IgD-negative memory B cell (primary cell): Measurements from ENCODE around the gene USP5. TPM values are rescaled to one million over a fixed set of nuclear protein-coding genes. Genes with fewer than 3 reads are reported as not detected.
A peak's percentile ranks its signal among the peaks of the same experiment; 100 is the strongest.
"Not testable (repeated sequence)": the region's sequence is repeated elsewhere in the genome, so short reads cannot be mapped to it uniquely, and the experiment has no call there.

Experiments used
- H3K27ac Mint-ChIP-seq, 3 donors: one replicate each; pipeline ENCODE4 v1.8.0; 2020 to 2022; ENCODE audit warnings: mild to moderate bottlenecking in 3 of 3, mixed read lengths in 3 of 3, moderate library complexity in 1 of 3
- H3K27me3 Mint-ChIP-seq: one replicate; pipeline ENCODE4 v1.8.0; 2021; ENCODE audit warnings: mixed read lengths
- H3K36me3 Mint-ChIP-seq: one replicate; pipeline ENCODE4 v1.8.0; 2020; ENCODE audit warnings: mild to moderate bottlenecking, mixed read lengths
- H3K4me1 Mint-ChIP-seq, 3 donors: one replicate each; pipeline ENCODE4 v1.8.0; 2020 to 2022; ENCODE audit warnings: mixed read lengths in 3 of 3, mild to moderate bottlenecking in 1 of 3
- H3K4me3 Mint-ChIP-seq, 4 donors: one replicate each; pipeline ENCODE4 v1.8.0; 2020 to 2022; ENCODE audit warnings: mild to moderate bottlenecking in 4 of 4, mixed read lengths in 4 of 4, moderate library complexity in 3 of 4
- H3K9me3 Mint-ChIP-seq, 3 donors: one replicate each; pipeline ENCODE4 v1.8.0; 2020 to 2021; ENCODE audit warnings: mixed read lengths in 3 of 3, mild to moderate bottlenecking in 1 of 3
- polyA plus RNA-seq: library from polyadenylated mRNA; unstranded; fragments of 300-500 nt; fragmentation: Illumina TruSeq; gene quantifications from one replicate; pipeline ENCODE4 v1.2.3, GENCODE V29; 2021

Gene USP5
- polyA plus RNA-seq, 1 donor from 2014 or later, result 33.2 TPM

DNA sequence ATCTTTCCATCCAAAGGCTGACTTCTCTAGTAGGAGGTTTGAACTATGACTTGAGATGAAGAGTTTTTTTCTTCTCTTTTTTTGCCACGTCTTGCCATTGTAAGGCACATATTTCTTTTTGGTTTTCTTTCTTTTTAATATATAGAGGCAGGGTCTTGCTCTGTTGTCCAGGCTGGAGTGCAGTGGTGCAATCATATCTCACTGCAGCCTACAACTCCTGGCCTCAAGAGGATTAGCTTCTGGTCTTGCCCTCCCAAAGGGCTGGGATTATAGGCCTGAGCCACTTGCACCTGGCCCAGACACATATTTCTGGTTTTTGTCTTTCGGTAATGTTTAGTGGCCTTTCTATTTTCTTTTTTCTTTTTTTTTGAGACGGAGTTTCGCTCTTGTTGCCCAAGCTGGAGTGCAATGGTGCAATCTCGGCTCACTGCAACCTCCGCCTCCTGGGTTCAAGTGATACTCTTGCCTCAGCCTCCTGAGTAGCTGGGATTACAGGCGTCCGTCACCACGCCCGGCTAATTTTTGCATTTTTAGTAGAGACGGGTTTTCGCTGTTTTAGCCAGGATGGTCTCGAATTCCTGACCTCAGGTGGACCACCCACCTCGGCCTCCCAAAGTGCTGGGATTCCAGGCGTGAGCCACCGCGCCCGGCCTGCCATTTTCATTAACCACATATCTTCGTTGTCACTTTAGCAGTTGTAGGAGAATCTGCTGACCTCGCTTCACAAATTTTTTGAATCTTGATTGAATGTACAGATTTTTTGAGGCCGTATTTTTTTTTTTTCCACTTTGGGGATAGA is 38.0 kb downstream of the USP5 start:
- not testable (repeated sequence) for H3K36me3 Mint-ChIP-seq, H3K27me3 Mint-ChIP-seq, H3K9me3 Mint-ChIP-seq
- Mint-ChIP-seq H3K4me1 (peaks cover 4 to 11% (median 8%) of the 10 kb centered on the region in 3 donors), H3K27ac (peak overlapping the region in 2 of 3 donors; percentile 93 to 95), H3K4me3 (peak overlapping the region in 3 of 4 donors; percentile 82 to 94 (median 92))

DNA sequence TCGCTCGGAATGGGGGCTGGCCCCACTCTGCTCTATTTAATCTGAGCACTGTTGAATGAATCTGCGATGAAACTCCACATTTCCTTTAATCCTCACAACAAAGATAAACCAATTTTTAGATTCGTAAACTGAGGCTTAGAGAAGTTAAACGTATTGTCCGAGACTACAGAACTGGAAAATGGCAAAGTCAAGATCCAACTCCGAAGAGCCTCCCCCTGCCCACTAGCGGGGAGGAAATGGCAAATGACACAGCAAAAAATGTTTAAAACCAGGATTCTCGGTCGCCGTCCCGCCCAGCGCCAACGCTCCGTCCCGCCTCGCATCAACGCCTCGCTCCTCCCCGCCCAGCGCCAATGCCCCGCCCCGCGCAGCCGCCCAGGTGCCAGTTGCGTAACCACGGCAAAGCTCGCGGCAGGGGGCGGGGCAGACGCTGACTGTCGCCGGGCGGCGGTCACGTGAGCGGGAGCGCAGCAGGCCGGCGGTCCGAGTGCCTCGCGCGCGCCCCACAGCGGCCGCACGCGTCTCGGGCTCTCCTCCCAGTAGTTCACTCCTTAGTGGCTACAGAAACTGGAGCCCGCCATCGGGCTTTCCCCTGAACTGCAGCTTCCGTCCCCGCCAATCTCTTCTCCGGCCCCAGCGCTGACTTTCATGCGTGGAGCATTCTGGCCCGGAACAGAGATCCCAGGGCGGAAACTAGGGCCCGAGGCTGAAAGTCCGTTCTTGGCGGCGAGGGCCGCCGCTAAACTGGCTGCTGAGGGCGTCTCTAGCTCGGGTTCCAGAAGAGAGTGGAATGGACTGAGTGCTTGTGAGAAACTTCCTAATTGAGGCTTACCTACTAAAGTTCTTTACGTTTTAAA is 39.1 kb downstream of the USP5 start:
- H3K4me1 Mint-ChIP-seq, result peaks cover 4 to 11% (median 8%) of the 10 kb centered on the region in 3 donors
- H3K27me3 Mint-ChIP-seq, result no peaks in the 10 kb centered on the region
- H3K4me3 Mint-ChIP-seq, result peak overlapping the region; percentile 82 to 95 (median 93)
- H3K27ac Mint-ChIP-seq, result peak overlapping the region; percentile 93 to 95 (median 93)
- H3K36me3 Mint-ChIP-seq, result peaks cover 3% of the 10 kb centered on the region
- no peaks in the 10 kb centered on the region for H3K9me3 Mint-ChIP-seq

DNA sequence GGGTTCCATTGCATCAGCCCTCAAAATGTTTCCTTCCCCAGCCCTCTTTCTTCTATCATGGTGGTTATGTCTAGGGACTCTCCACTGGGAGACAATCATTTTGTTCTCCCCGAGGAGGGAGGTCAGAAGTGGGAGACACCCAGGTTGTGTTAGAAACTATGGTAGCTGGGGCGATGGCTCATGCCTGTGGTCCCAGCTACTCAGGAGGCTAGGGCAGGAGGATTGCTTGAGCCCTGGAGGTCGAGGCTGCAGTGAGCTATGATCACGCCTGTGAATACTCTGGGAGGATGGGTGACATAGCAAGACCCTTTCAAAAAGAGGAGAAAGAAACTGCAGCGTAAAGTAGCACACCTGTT is 39.7 kb downstream of the USP5 start:
- H3K36me3 Mint-ChIP-seq, result peaks cover 3% of the 10 kb centered on the region
- peak overlapping the region; percentile 82 to 95 (median 93) for H3K4me3 Mint-ChIP-seq
- no peaks in the 10 kb centered on the region for H3K9me3 Mint-ChIP-seq
- peaks cover 4 to 11% (median 8%) of the 10 kb centered on the region in 3 donors for H3K4me1 Mint-ChIP-seq
- H3K27me3 Mint-ChIP-seq, result no peaks in the 10 kb centered on the region
- peak overlapping the region; percentile 93 to 95 (median 93) for H3K27ac Mint-ChIP-seq

DNA sequence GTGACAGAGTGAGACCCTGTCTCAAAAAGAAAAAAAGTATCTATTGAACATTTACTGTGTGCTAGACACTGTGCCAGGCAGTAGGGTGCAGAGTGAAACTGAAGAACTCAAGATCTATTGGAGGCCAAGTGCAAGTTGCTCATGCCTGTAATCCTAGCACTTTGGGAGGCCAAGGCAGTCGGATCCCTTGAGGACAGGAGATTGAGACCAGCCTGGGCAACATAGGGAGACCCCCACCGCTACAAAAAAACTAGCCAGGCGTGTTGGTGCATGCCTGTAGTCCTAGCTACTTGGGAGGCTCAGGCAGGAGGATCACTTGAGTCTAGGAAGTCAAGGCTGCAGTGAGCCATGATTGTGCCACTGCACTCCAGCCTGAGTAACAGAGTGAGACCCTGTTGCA is 40.7 kb downstream of the USP5 start:
- H3K9me3 Mint-ChIP-seq, H3K36me3 Mint-ChIP-seq, H3K27me3 Mint-ChIP-seq: not testable (repeated sequence)
- H3K4me1 Mint-ChIP-seq, result peaks cover 4 to 11% (median 8%) of the 10 kb centered on the region in 3 donors
- H3K4me3 Mint-ChIP-seq, result peak overlapping the region; percentile 25 to 94 (median 56)
- peak overlapping the region in 1 of 3 donors; percentile 95 for H3K27ac Mint-ChIP-seq

DNA sequence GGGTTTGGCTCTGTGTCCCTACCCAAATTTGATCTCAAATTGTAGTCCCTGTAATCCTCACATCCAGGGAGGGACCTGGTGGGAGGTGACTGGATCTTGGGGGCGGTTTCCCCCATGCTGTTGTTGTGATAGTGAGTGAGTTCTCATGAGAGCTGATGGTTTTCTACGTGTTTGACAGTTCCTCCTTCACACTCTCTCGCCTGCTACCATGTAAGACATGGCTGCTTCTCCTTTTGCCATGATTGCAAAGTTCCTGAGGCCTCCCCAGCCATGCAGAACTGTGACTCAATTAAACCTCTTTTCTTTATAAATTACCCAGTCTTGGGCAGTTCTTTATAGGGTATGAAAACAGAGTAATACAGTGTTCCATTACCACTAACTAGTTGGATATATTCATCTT is 42.4 kb downstream of the USP5 start:
- Mint-ChIP-seq H3K4me3 (no peak overlapping the region), H3K9me3 (no peaks in the 10 kb centered on the region), H3K27ac (no peak overlapping the region), H3K27me3 (no peaks in the 10 kb centered on the region), H3K4me1 (peaks cover 4 to 11% (median 8%) of the 10 kb centered on the region in 3 donors), H3K36me3 (peaks cover 3% of the 10 kb centered on the region)

DNA sequence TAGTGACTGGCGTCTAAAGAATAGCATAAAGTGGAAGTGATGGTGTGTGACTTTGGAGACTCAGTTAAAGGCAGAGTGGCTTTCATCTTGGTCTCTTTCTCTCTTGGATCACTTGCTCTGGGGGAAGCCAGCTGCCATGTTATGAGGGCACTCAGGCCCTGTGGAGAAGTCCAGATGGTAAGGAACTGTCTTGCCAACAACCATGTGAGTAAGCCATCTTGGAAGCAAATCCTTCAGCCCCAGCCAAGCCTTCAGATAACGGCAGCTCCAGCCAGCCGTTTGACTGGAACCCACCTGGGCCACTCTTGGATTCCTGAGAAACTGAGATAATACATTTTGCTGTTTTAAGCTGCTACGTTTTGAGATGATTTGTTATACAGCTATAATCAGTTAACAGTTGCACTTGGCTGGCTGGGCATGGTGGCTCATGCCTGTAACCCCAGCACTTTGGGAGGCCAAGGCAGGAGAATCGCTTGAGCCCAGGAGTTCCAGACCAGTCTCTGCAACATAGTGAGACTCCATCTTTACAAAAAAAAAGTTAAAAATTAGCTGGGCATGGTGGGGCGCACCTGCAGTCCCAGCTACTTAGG is 45.0 kb downstream of the USP5 start:
- Mint-ChIP-seq H3K4me1 (peaks cover 0 to 4% (median 0%) of the 10 kb centered on the region in 3 donors), H3K9me3 (no peaks in the 10 kb centered on the region), H3K4me3 (no peak overlapping the region), H3K27ac (no peak overlapping the region), H3K27me3 (no peaks in the 10 kb centered on the region), H3K36me3 (peaks cover 3% of the 10 kb centered on the region)

DNA sequence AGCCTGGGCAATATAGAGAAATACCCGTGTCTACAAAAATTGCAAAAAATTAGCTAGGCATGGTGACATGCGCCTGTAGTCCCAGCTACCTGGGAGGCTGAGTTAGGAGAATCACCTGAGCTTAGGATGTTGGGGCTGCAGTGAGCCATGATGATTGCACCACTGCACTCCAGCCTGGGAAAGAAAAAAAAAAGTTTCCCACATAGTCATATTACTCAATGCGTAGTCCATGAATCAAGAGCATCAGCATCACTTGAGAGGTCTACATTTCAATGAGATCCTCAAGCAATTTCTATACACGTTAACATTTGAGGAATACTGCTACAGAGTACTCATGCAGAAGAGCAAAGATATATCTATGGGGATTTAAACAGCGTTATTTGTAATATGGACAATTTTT is 47.5 kb downstream of the USP5 start:
- no peaks in the 10 kb centered on the region for H3K9me3 Mint-ChIP-seq

DNA sequence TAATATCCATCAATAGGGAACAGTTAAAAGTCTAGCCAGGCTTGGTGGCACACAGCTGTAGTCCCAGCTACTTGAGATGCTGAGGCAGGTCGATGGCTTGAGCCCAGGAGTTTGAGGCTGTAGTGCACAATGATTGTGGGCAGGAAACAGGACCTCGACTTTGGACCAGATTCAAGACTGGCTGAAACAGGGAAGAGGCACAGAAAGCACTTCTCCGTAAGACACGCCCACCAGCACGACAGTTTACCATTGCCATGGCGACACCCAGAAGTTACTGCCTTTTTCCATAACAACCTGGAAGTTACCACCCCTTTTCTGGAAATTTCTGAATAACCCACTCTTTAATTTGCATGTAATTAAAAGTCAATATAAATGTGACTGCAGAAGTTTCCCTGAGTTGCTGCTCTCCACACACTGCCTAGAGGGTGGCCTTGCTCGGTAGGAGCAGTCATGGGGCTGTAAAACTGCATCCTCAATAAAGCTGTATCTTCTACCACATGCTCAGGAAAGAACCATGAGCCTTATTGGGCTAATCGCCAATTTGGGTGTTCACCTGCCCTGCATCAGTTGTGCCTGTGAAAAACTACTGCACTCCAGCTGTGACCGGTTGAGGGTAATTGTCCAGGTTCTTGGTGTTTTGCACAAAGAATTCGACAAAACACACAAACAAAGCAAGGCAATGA is 48.0 kb downstream of the USP5 start:
- no peak overlapping the region for H3K4me3 Mint-ChIP-seq
- H3K27me3 Mint-ChIP-seq, result no peaks in the 10 kb centered on the region
- H3K36me3 Mint-ChIP-seq, result peaks cover 1% of the 10 kb centered on the region
- no peaks in the 10 kb centered on the region for H3K9me3 Mint-ChIP-seq
- H3K27ac Mint-ChIP-seq, result peak overlapping the region in 1 of 3 donors; percentile 5
- peaks cover 3 to 6% (median 6%) of the 10 kb centered on the region in 3 donors for H3K4me1 Mint-ChIP-seq

More for the DNA sequence above, 47.5 kb downstream of the USP5 start:
- no peak overlapping the region for H3K4me3 Mint-ChIP-seq
- H3K36me3 Mint-ChIP-seq, result peaks cover 3% of the 10 kb centered on the region
- H3K4me1 Mint-ChIP-seq, result peaks cover 3 to 6% (median 6%) of the 10 kb centered on the region in 3 donors
- H3K27me3 Mint-ChIP-seq, result no peaks in the 10 kb centered on the region
- H3K27ac Mint-ChIP-seq, result peak overlapping the region in 1 of 3 donors; percentile 5

DNA sequence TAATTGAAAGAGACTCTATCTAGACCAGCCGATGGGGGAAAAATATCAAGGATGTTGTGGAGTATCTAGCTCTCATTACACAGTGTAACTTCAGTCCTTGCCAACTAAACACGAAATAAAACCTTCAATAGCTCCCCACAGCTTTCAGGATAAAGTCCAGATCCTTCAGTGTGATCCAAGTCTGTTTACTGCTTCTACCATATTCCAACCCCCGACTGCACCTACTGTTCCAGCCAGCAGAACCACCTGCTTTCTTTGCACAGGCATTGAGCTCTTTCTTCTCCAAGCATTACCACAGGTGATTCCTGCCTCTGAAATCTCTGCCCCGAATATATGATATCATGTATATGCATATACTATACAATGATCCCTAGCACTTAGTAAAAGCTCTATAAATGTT is 50.5 kb downstream of the USP5 start:
- Mint-ChIP-seq H3K27me3 (no peaks in the 10 kb centered on the region), H3K4me3 (no peak overlapping the region), H3K9me3 (no peaks in the 10 kb centered on the region), H3K4me1 (peaks cover 3 to 6% (median 6%) of the 10 kb centered on the region in 3 donors), H3K36me3 (peaks cover 1% of the 10 kb centered on the region), H3K27ac (peak overlapping the region in 2 of 3 donors; percentile 49 to 54)

DNA sequence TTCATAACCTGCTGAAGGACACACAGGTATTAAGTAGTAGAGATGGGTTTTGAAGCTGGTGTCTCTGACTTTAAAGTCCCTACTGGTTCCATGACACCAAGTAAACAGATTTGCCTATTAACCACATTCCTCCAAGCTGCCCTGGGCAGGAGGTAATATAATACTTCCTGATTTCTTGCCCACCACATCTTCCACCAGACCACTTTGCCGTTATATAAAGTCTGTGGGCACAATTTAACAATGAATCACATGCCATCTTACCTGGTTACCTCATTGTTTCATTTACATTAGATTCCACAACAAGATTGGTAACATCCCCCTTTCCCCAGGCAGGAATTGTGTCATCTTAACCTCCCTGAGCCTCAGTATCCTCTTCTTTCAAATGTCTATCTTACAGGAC is 51.8 kb downstream of the USP5 start:
- Mint-ChIP-seq H3K27me3 (no peaks in the 10 kb centered on the region), H3K9me3 (no peaks in the 10 kb centered on the region), H3K4me1 (peaks cover 3 to 6% (median 6%) of the 10 kb centered on the region in 3 donors), H3K4me3 (peak overlapping the region in 2 of 4 donors; percentile 30 to 57), H3K27ac (peak overlapping the region in 1 of 3 donors; percentile 49), H3K36me3 (peaks cover 1% of the 10 kb centered on the region)

DNA sequence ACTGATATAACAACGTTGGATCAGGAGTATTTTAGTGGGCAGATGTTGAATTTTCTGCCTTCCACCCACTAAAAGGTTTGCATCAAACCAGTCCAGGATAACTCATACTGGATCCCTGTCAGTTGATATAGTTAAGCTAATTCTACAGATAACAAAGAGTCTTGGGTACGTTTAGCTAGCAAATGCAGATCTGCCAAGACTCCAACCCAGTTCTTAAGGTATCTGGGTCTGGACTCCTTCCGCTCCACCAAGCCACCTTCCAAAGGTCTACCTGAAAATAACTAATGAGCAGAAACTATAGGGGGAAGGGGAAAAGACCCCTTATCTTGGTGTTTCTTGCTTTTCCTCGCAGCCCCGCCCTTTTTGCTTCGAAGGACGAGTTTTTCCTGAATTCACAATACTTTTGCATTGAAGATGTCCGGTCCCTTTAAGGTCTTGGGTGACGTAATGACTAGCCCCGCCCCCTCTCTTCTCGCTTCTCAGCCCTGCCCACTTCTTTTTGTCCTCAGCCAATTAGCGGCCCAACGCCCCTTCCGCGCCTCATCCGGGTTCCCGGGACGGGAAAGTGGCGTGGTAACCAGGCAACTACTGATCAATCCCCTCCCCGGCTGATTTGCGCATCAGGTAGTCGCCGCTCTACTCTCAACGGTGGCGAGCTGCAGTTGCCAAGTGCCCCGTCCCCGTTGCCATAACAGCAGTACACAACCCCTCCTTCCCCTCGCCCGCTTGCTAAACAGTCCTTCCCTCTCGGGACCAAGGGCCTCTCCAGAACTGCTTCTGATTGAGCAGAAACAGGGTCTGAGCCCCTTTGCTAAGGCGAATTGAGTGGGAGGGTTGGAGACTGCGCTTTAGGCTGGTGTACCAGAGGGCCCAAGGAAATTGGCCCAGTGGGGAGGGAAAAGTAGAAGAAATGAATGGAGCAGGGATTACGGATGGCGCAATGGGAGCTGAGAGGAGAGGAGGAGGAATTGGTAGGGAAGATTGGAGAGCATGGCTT is 52.6 kb downstream of the USP5 start, which contains the start of gene LRRC23:
Gene LRRC23 (plus strand): TSS at position 543 of the 997 bp plus-strand sequence. CDS start 812 bp downstream, outside the sequence.
- H3K4me1 Mint-ChIP-seq, result peaks cover 3 to 6% (median 6%) of the 10 kb centered on the region in 3 donors
- H3K36me3 Mint-ChIP-seq, result peaks cover 1% of the 10 kb centered on the region
- H3K9me3 Mint-ChIP-seq, result no peaks in the 10 kb centered on the region
- H3K27me3 Mint-ChIP-seq, result no peaks in the 10 kb centered on the region
- H3K4me3 Mint-ChIP-seq, result peak within 1 kb of the TSS in 2 of 4 donors; percentile 30 to 57
- H3K27ac Mint-ChIP-seq, result peak within 1 kb of the TSS in 1 of 3 donors; percentile 49

DNA sequence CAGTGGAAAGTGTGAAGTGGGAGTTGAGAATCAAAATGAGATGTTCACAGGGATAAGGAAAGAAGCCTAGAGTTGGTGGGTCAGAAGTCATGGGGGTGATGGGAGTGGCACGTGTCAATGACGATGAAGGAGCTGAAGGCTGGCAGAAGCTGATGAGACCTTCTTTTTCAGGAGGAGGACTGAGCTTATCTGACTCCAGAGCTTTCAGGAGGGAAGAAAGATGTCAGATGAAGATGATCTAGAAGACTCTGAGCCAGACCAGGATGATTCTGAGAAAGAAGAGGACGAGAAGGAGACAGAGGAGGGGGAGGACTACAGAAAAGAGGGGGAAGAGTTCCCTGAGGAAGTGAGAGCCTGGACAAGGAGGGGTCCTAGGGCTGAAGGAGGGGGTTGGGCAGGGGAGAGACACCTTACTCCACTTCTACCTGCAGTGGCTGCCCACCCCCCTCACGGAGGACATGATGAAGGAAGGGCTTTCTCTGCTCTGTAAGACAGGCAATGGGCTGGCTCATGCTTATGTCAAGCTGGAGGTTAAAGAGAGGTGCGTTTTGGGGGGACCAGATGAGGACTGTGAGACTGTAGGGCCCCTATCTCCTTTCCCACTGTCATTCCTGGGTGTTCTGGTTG is 53.6 kb downstream of the USP5 start:
- Mint-ChIP-seq H3K4me3 (no peak overlapping the region), H3K27me3 (no peaks in the 10 kb centered on the region), H3K27ac (no peak overlapping the region), H3K4me1 (peaks cover 2 to 6% (median 3%) of the 10 kb centered on the region in 3 donors), H3K36me3 (peaks cover 1% of the 10 kb centered on the region), H3K9me3 (no peaks in the 10 kb centered on the region)

DNA sequence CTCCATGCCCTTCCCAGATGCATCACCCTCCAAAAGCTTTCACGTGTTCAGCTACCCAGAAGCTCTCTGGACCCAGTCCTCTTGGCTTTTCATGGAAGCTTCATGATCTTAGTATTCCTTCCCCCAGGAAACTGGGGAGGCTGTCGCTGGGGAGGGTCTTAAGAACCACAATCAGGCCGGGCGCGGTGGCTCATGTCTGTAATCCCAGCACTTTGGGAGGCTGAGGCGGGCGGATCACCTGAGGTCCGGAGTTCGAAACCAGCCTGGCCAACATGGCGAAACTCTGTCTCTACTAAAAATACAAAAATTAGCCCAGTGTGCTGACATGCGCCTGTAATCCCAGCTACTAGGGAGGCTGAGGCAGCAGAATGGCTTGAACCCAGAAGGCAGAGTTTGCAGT is 56.2 kb downstream of the USP5 start:
- H3K4me1 Mint-ChIP-seq, H3K9me3 Mint-ChIP-seq, H3K27me3 Mint-ChIP-seq, H3K4me3 Mint-ChIP-seq, H3K36me3 Mint-ChIP-seq: not testable (repeated sequence)
- H3K27ac Mint-ChIP-seq, result peak overlapping the region in 1 of 3 donors; percentile 82
